ENCODE data around the gene ANKRD6.
A peak's percentile ranks its signal among the peaks of the same experiment; 100 is the strongest.

Gene ANKRD6

DNA sequence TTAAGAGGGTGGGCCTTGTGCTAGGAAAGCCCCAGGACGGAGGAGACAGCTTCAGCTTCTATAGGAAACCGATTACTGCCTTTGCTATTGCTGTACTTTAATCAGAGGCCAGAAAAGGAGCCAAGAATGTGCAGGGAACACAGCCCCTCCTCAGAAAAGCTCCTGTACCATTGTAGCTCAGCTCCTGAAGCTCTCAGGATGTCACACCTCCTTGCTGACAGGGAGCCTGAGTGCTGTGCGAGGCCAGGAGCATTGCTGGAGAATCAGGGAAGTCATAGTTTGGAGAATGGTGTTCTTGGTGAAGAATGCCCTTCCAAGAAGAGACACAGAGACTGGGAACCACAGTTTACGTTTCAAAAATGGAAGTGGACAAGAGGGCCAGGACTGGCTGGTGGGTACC lies 158.8 kb downstream of the ANKRD6 start:
- H2AK5ac ChIP-seq (ENCODE audit: low read length): peak overlapping the region; percentile 20
- no peak overlapping the region for H4K5ac ChIP-seq (ENCODE audit: low read length)
- H3K56ac ChIP-seq (ENCODE audit: low read length): peak overlapping the region; percentile 69
- peak overlapping the region; percentile 99 for H3K18ac ChIP-seq (ENCODE audit: low read length)
- no CpG with 5 or more reads among the region's 4 CpGs for WGBS (ENCODE audit: extremely low coverage, insufficient coverage, low lambda C conversion rate)
- H2BK5ac ChIP-seq (ENCODE audit: low read length): peak overlapping the region; percentile 36
- no peak overlapping the region for H2BK15ac ChIP-seq (replicated peaks; ENCODE audit: low read depth)
- peak overlapping the region; percentile 99 for H3K4ac ChIP-seq (ENCODE audit: low read depth, low read length)
- H3K79me2 ChIP-seq (ENCODE audit: control insufficient read depth, insufficient read depth, low read length): no peaks in the 10 kb centered on the region
- H3K4me1 ChIP-seq (ENCODE audit: control insufficient read depth, low read depth, low read length): peaks cover 24% of the 10 kb centered on the region
- no peak overlapping the region for H2BK120ac ChIP-seq (ENCODE audit: low read depth, low read length)
- peak overlapping the region; percentile 90 for H3K27ac ChIP-seq (ENCODE audit: low read depth, low read length)
- no peaks in the 10 kb centered on the region for H3K27me3 ChIP-seq (ENCODE audit: insufficient read depth, low read length, poor library complexity)
- peak overlapping the region; percentile 24 for H3K9ac ChIP-seq (ENCODE audit: low read length)
- no peaks in the 10 kb centered on the region for H3K79me1 ChIP-seq (ENCODE audit: low read length)
- H3K4me3 ChIP-seq (ENCODE audit: low read length): no peak overlapping the region
- no peak overlapping the region for H4K8ac ChIP-seq (ENCODE audit: low read depth, low read length)
- no peak overlapping the region for H3K4me2 ChIP-seq (ENCODE audit: low read length)
- DNase-seq: peak; percentile 52
- H3K36me3 ChIP-seq (ENCODE audit: control insufficient read depth, insufficient read depth, low read length): no peaks in the 10 kb centered on the region
- H3K23ac ChIP-seq (ENCODE audit: low read length): no peak overlapping the region

DNA sequence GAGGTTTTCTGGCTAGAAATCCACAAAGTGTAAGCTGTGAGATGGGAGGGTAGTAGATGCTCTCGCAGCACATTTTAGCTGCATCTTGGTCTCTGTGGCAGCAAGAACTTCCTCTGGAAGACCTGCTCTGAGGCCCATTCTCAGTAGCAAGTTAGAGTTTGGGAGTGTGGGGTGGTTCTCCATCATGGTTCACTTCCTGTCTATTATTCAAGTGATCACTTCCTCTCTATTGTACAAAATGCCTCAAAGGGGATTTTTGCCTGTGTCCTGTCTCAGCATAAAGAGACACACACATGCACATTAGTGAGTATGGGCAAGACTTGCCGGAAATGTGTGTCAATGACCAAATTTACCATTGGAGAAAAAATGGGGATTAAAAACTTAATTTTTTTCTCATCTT lies 163.1 kb downstream of the ANKRD6 start:
- H3K4me2 ChIP-seq (ENCODE audit: low read length): no peak overlapping the region
- no peak overlapping the region for H3K27ac ChIP-seq (ENCODE audit: low read depth, low read length)
- no peaks in the 10 kb centered on the region for H3K79me2 ChIP-seq (ENCODE audit: control insufficient read depth, insufficient read depth, low read length)
- H3K4ac ChIP-seq (ENCODE audit: low read depth, low read length): no peak overlapping the region
- H3K79me1 ChIP-seq (ENCODE audit: low read length): no peaks in the 10 kb centered on the region
- no peak overlapping the region for H3K56ac ChIP-seq (ENCODE audit: low read length)
- no peak overlapping the region for H3K18ac ChIP-seq (ENCODE audit: low read length)
- no peak overlapping the region for H3K9ac ChIP-seq (ENCODE audit: low read length)
- H3K23ac ChIP-seq (ENCODE audit: low read length): no peak overlapping the region
- H2BK5ac ChIP-seq (ENCODE audit: low read length): no peak overlapping the region
- no peak for DNase-seq
- no peak overlapping the region for H4K8ac ChIP-seq (ENCODE audit: low read depth, low read length)
- peaks cover 6% of the 10 kb centered on the region for H3K4me1 ChIP-seq (ENCODE audit: control insufficient read depth, low read depth, low read length)
- no peak overlapping the region for H2BK120ac ChIP-seq (ENCODE audit: low read depth, low read length)
- no peak overlapping the region for H4K5ac ChIP-seq (ENCODE audit: low read length)
- H3K36me3 ChIP-seq (ENCODE audit: control insufficient read depth, insufficient read depth, low read length): no peaks in the 10 kb centered on the region
- no peaks in the 10 kb centered on the region for H3K27me3 ChIP-seq (ENCODE audit: insufficient read depth, low read length, poor library complexity)
- no CpG with 5 or more reads among the region's 2 CpGs for WGBS (ENCODE audit: extremely low coverage, insufficient coverage, low lambda C conversion rate)
- H3K4me3 ChIP-seq (ENCODE audit: low read length): no peak overlapping the region
- no peak overlapping the region for H2BK15ac ChIP-seq (replicated peaks; ENCODE audit: low read depth)
- peak overlapping the region; percentile 30 for H2AK5ac ChIP-seq (ENCODE audit: low read length)

DNA sequence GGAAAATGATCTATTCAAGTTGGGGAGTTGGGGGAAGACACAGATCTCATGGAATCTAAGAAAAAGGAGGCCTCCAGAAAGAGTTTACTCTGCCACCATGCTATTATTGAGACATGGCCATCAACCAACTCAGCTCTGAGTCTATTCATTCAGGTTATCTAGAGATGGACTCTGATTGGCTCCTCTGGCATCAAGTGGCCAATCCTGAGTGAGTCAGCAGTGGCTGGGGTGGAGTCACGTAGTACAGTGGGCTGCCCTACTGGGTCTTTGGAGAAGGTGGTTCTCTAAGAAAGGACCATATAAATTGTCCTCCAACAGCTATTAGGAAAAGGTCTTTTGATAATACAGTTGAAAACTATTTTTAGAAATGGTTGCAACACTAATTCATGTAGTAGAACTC lies 163.5 kb downstream of the ANKRD6 start:
- Histone ChIP-seq H3K9ac (ENCODE audit: low read length) (no peak overlapping the region), H3K27ac (ENCODE audit: low read depth, low read length) (no peak overlapping the region), H3K4me2 (ENCODE audit: low read length) (no peak overlapping the region), H2BK15ac (replicated peaks; ENCODE audit: low read depth) (no peak overlapping the region), H2AK5ac (ENCODE audit: low read length) (no peak overlapping the region), H3K79me1 (ENCODE audit: low read length) (no peaks in the 10 kb centered on the region), H3K56ac (ENCODE audit: low read length) (no peak overlapping the region), H3K23ac (ENCODE audit: low read length) (no peak overlapping the region), H2BK120ac (ENCODE audit: low read depth, low read length) (no peak overlapping the region), H3K4ac (ENCODE audit: low read depth, low read length) (no peak overlapping the region), H3K36me3 (ENCODE audit: control insufficient read depth, insufficient read depth, low read length) (no peaks in the 10 kb centered on the region), H3K79me2 (ENCODE audit: control insufficient read depth, insufficient read depth, low read length) (no peaks in the 10 kb centered on the region), H3K18ac (ENCODE audit: low read length) (no peak overlapping the region), H3K27me3 (ENCODE audit: insufficient read depth, low read length, poor library complexity) (no peaks in the 10 kb centered on the region), H4K8ac (ENCODE audit: low read depth, low read length) (no peak overlapping the region), H3K4me3 (ENCODE audit: low read length) (no peak overlapping the region), H2BK5ac (ENCODE audit: low read length) (no peak overlapping the region), H4K5ac (ENCODE audit: low read length) (no peak overlapping the region), H3K4me1 (ENCODE audit: control insufficient read depth, low read depth, low read length) (peaks cover 4% of the 10 kb centered on the region)
- WGBS (ENCODE audit: extremely low coverage, insufficient coverage, low lambda C conversion rate): no CpG with 5 or more reads among the region's 1 CpG
- DNase-seq: peak; percentile 42

DNA sequence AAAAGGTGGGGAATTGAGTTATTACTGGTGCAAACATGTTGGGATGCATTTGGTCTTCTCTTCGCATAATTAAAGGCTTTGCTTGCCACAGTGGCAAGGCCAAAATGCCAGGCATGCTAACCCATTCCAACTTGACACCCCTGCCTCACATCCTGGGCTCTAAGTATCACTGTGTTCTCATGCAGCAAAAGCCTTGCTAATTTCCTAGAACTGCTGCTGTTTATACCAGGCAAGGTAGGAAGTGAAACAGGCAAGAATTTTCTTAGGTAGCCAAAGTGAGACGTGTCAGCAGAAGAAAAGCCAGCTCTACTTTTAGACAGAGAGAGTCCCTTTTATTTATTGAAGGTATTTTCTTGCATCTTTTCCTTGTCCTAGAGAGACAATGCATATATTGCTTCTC lies 164.4 kb downstream of the ANKRD6 start:
- Histone ChIP-seq H4K5ac (ENCODE audit: low read length) (no peak overlapping the region), H2AK5ac (ENCODE audit: low read length) (no peak overlapping the region), H3K4me3 (ENCODE audit: low read length) (no peak overlapping the region), H4K8ac (ENCODE audit: low read depth, low read length) (no peak overlapping the region), H3K9ac (ENCODE audit: low read length) (no peak overlapping the region), H3K18ac (ENCODE audit: low read length) (no peak overlapping the region), H3K4me2 (ENCODE audit: low read length) (no peak overlapping the region), H3K23ac (ENCODE audit: low read length) (no peak overlapping the region), H3K27me3 (ENCODE audit: insufficient read depth, low read length, poor library complexity) (no peaks in the 10 kb centered on the region), H3K56ac (ENCODE audit: low read length) (no peak overlapping the region), H2BK120ac (ENCODE audit: low read depth, low read length) (no peak overlapping the region), H3K4me1 (ENCODE audit: control insufficient read depth, low read depth, low read length) (no peaks in the 10 kb centered on the region), H2BK15ac (replicated peaks; ENCODE audit: low read depth) (no peak overlapping the region), H2BK5ac (ENCODE audit: low read length) (no peak overlapping the region), H3K4ac (ENCODE audit: low read depth, low read length) (no peak overlapping the region), H3K79me1 (ENCODE audit: low read length) (no peaks in the 10 kb centered on the region), H3K79me2 (ENCODE audit: control insufficient read depth, insufficient read depth, low read length) (no peaks in the 10 kb centered on the region), H3K27ac (ENCODE audit: low read depth, low read length) (no peak overlapping the region), H3K36me3 (ENCODE audit: control insufficient read depth, insufficient read depth, low read length) (no peaks in the 10 kb centered on the region)
- no CpG with 5 or more reads among the region's 2 CpGs for WGBS (ENCODE audit: extremely low coverage, insufficient coverage, low lambda C conversion rate)
- no peak for DNase-seq

DNA sequence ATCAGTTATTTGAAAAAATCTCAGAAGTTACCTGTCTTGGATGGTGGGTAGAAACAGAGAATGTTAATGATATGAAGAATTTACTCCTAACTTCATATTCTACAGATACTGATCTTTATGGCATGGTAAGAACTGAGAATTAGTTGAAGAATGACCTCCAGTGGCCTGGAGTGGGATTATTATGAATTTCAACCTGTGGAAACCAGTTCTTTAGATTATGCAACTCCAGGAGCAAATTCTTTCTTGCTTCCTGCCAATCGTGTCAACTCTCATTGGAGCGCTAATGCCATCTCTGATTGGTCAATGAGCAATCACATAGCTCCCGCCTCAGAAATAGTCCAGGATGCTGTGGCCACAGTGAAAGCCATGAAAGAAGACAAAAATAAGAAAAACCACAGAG lies 165.0 kb downstream of the ANKRD6 start:
- no peak overlapping the region for H2BK5ac ChIP-seq (ENCODE audit: low read length)
- H3K23ac ChIP-seq (ENCODE audit: low read length): no peak overlapping the region
- no peaks in the 10 kb centered on the region for H3K4me1 ChIP-seq (ENCODE audit: control insufficient read depth, low read depth, low read length)
- peak overlapping the region; percentile 5 for H2AK5ac ChIP-seq (ENCODE audit: low read length)
- H3K4me2 ChIP-seq (ENCODE audit: low read length): no peak overlapping the region
- H3K4ac ChIP-seq (ENCODE audit: low read depth, low read length): no peak overlapping the region
- H3K79me1 ChIP-seq (ENCODE audit: low read length): no peaks in the 10 kb centered on the region
- peak; percentile 90 for DNase-seq
- no peak overlapping the region for H3K18ac ChIP-seq (ENCODE audit: low read length)
- H2BK120ac ChIP-seq (ENCODE audit: low read depth, low read length): no peak overlapping the region
- H3K27me3 ChIP-seq (ENCODE audit: insufficient read depth, low read length, poor library complexity): no peaks in the 10 kb centered on the region
- no peak overlapping the region for H3K4me3 ChIP-seq (ENCODE audit: low read length)
- no peak overlapping the region for H4K8ac ChIP-seq (ENCODE audit: low read depth, low read length)
- no peak overlapping the region for H3K56ac ChIP-seq (ENCODE audit: low read length)
- H3K27ac ChIP-seq (ENCODE audit: low read depth, low read length): no peak overlapping the region
- H4K5ac ChIP-seq (ENCODE audit: low read length): no peak overlapping the region
- no peaks in the 10 kb centered on the region for H3K79me2 ChIP-seq (ENCODE audit: control insufficient read depth, insufficient read depth, low read length)
- no CpG with 5 or more reads among the region's 3 CpGs for WGBS (ENCODE audit: extremely low coverage, insufficient coverage, low lambda C conversion rate)
- H3K9ac ChIP-seq (ENCODE audit: low read length): no peak overlapping the region
- H2BK15ac ChIP-seq (replicated peaks; ENCODE audit: low read depth): no peak overlapping the region
- no peaks in the 10 kb centered on the region for H3K36me3 ChIP-seq (ENCODE audit: control insufficient read depth, insufficient read depth, low read length)

DNA sequence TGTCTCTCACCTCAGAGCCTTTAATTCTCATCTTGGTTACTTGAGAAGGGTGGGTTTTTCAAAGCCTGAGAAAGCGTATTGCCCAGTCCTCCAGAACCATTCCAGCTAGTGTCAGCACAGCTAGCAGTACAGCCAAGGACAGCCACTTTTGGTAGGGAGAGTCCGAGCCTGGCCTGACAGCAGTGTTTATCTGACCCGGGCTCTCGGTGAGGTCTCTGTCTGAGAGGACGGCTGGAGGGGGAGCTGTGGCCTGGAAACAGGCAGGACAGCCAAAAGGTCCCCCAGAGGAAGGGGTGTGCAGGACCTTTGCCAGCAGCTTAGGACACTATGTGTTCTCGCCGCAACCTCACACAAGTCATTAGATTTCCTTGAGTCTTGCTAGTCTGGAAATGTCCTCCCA lies 166.8 kb downstream of the ANKRD6 start:
- Histone ChIP-seq H3K79me2 (ENCODE audit: control insufficient read depth, insufficient read depth, low read length) (no peaks in the 10 kb centered on the region), H4K8ac (ENCODE audit: low read depth, low read length) (no peak overlapping the region), H3K4ac (ENCODE audit: low read depth, low read length) (no peak overlapping the region), H2AK5ac (ENCODE audit: low read length) (no peak overlapping the region), H3K27ac (ENCODE audit: low read depth, low read length) (peak overlapping the region; percentile 69), H3K18ac (ENCODE audit: low read length) (no peak overlapping the region), H2BK120ac (ENCODE audit: low read depth, low read length) (no peak overlapping the region), H3K79me1 (ENCODE audit: low read length) (no peaks in the 10 kb centered on the region), H2BK5ac (ENCODE audit: low read length) (peak overlapping the region; percentile 33), H3K23ac (ENCODE audit: low read length) (no peak overlapping the region), H4K5ac (ENCODE audit: low read length) (no peak overlapping the region), H2BK15ac (replicated peaks; ENCODE audit: low read depth) (no peak overlapping the region), H3K27me3 (ENCODE audit: insufficient read depth, low read length, poor library complexity) (no peaks in the 10 kb centered on the region), H3K36me3 (ENCODE audit: control insufficient read depth, insufficient read depth, low read length) (no peaks in the 10 kb centered on the region), H3K56ac (ENCODE audit: low read length) (peak overlapping the region; percentile 38), H3K4me3 (ENCODE audit: low read length) (no peak overlapping the region), H3K4me2 (ENCODE audit: low read length) (no peak overlapping the region), H3K4me1 (ENCODE audit: control insufficient read depth, low read depth, low read length) (no peaks in the 10 kb centered on the region), H3K9ac (ENCODE audit: low read length) (peak overlapping the region; percentile 7)
- DNase-seq: peak; percentile 44
- WGBS (ENCODE audit: extremely low coverage, insufficient coverage, low lambda C conversion rate): no CpG with 5 or more reads among the region's 7 CpGs
